Right atrium auricular region (tissue), 2 donors: ENCODE data around the gene SPTBN1. TPM values are rescaled to one million over a fixed set of nuclear protein-coding genes. Genes with fewer than 3 reads are reported as not detected.

Source experiments
- DNase-seq: peaks from one replicate; pipeline ENCODE4 v3.0.0-alpha.2; 2019; ENCODE audit warnings: low spot score
- H3K27ac ChIP-seq, 2 donors: fragments of 200-600 bp; sonication (generic); 1 replicate in 1 of 2; 2 replicates in 1 of 2; pipeline ENCODE4 v1.5.1; 2016 to 2019
- H3K27me3 ChIP-seq, 2 donors: fragments of 200-600 bp; sonication (generic); one replicate each; pipeline versions ENCODE4 v1.5.1 to v1.6.0; 2017 to 2019
- H3K36me3 ChIP-seq: fragments of 200-600 bp; sonication (generic); one replicate; pipeline ENCODE4 v1.5.1; 2016
- H3K4me1 ChIP-seq, 2 donors: fragments of 200-600 bp; sonication (generic); one replicate each; pipeline versions ENCODE4 v1.5.1 to v1.6.0; 2017 to 2019
- H3K4me3 ChIP-seq, 2 donors: fragments of 200-600 bp; sonication (generic); 1 replicate in 1 of 2; 2 replicates in 1 of 2; pipeline ENCODE4 v1.5.1; 2017 to 2019; ENCODE audit warnings: mild to moderate bottlenecking in 1 of 2, moderate library complexity in 1 of 2
- H3K9me3 ChIP-seq, 2 donors: fragments of 200-600 bp; sonication (generic); one replicate each; pipeline ENCODE4 v1.5.1; 2019
- CTCF ChIP-seq, 2 donors: fragments of 200-600 bp; sonication (generic); IDR thresholded peaks; one replicate each; pipeline ENCODE4 v1.5.1; 2019; ENCODE audit warnings: antibody characterized with exemption in 2 of 2
- total RNA-seq, 2 donors: library from RNA; depleted of rRNA; stranded (reverse); fragments of >200 nt; gene quantifications; one replicate each; pipeline ENCODE4 v1.1.0, GENCODE V29; 2016

Gene SPTBN1
- total RNA-seq, 2 donors from 2014 or later = 265 to 382 TPM

DNA sequence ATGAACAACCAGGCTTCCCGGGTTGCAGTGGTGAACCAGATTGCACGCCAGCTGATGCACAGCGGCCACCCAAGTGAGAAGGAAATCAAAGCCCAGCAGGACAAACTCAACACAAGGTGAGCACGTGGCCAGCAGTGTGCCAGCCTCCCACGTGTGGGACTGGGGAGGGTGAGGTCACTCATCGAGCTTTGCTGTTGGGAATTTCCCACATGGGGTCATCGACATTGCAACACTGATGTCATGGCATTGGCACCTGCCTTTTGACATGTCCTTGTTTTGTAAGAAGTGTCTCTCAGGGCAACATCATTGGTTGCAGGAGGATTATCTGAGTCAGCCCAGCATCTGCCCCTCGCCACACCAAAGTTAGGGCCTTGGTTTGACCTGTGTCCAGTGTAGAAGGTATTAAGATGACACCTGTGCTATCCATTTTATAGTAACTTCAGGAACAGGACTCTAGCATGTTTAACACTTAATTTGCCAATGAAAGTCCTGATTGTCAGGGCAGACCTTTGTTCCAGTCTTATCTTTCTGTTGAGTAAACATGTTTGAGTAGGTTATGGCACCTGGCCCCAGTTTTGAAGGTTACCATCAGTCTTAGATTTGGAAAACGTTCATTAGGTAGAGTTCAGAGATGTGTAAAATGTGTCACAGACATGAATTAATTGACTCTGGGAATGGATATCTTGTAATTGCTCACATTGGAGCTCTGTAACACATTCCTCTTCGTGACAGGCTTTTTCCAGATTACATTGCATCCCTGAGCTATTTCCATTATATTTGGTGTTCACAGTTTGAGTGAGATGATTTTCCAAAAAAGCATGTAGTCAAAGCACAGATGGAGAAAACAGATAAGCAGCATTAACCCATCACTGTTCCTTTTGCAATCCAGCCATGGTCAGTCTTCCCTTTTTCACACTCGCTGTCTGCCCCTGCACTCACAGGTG lies 174.1 kb downstream of the SPTBN1 start:
- Histone ChIP-seq H3K9me3 (no peaks in the 10 kb centered on the region), H3K4me1 (peaks cover 0 to 64% of the 10 kb centered on the region in 2 donors)
- peak; percentile 89 for DNase-seq

GRCh38 chr2:54630858-54631497 lies 174.9 kb downstream of the SPTBN1 start:
- Histone ChIP-seq H3K4me1 (peaks cover 0 to 70% of the 10 kb centered on the region in 2 donors), H3K36me3 (peaks cover 72% of the 10 kb centered on the region)
- no peak for DNase-seq

More for the DNA sequence above, 174.1 kb downstream of the SPTBN1 start:
- peak overlapping the region; percentile 26 to 83 for H3K27ac ChIP-seq
- no peak for TF ChIP-seq CTCF (IDR thresholded peaks at IDR 0.05)
- H3K27me3 ChIP-seq = no peaks in the 10 kb centered on the region
- no peak overlapping the region for H3K4me3 ChIP-seq
- H3K36me3 ChIP-seq = peaks cover 80% of the 10 kb centered on the region

DNA sequence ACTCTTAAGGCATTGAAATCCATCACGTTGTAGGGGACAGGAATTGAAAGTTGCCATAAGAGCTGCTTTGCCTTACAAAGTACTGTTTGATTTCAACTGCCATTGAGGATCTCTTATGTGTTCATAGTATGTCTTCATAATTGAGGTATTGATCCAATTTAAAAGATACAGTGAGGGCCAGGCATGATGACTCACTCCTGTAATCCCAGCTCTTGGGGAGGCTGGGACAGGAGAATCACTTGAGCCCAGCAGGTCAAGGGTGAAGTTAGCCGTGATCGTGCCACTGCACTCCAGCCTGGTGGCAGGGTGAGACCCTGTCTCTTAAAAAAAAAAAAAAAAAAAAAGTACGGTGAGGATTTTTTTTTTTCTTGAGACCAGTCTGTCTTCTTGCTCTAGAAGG lies 175.6 kb downstream of the SPTBN1 start:
- Histone ChIP-seq H3K4me3 (no peak overlapping the region), H3K27me3 (no peaks in the 10 kb centered on the region), H3K27ac (peak overlapping the region; percentile 26 to 83), H3K4me1 (peaks cover 0 to 78% of the 10 kb centered on the region in 2 donors), H3K9me3 (no peaks in the 10 kb centered on the region), H3K36me3 (peaks cover 64% of the 10 kb centered on the region)
- DNase-seq = no peak
- no peak for TF ChIP-seq CTCF (IDR thresholded peaks at IDR 0.05)

More at GRCh38 chr2:54630858-54631497, 174.9 kb downstream of the SPTBN1 start:
- Histone ChIP-seq H3K27me3 (no peaks in the 10 kb centered on the region), H3K9me3 (no peaks in the 10 kb centered on the region), H3K27ac (peak overlapping the region; percentile 26 to 83), H3K4me3 (no peak overlapping the region)
- TF ChIP-seq CTCF (IDR thresholded peaks at IDR 0.05) = no peak

- TF ChIP-seq CTCF (IDR thresholded peaks at IDR 0.05) = no peak
- Histone ChIP-seq H3K27me3 (no peaks in the 10 kb centered on the region), H3K36me3 (peaks cover 56% of the 10 kb centered on the region), H3K4me3 (no peak overlapping the region), H3K4me1 (peaks cover 0 to 85% of the 10 kb centered on the region in 2 donors), H3K9me3 (no peaks in the 10 kb centered on the region), H3K27ac (peak overlapping the region; percentile 26 to 83)
- DNase-seq = no peak
Measured at GRCh38 chr2:54632733-54633692, 176.9 kb downstream of the SPTBN1 start.

- DNase-seq = no peak
Measured at GRCh38 chr2:54634021-54634420, 177.9 kb downstream of the SPTBN1 start.

More at GRCh38 chr2:54634021-54634420, 177.9 kb downstream of the SPTBN1 start:
- Histone ChIP-seq H3K9me3 (no peaks in the 10 kb centered on the region), H3K36me3 (peaks cover 56% of the 10 kb centered on the region), H3K4me1 (peaks cover 0 to 93% of the 10 kb centered on the region in 2 donors), H3K4me3 (no peak overlapping the region), H3K27me3 (no peaks in the 10 kb centered on the region), H3K27ac (peak overlapping the region; percentile 68 to 83)
- TF ChIP-seq CTCF (IDR thresholded peaks at IDR 0.05) = no peak
